Activated effector memory CD4-positive, alpha-beta T cell treated with anti-CD3 and anti-CD28 coated beads, Interleukin-2, amount 50 U/mL, for 16 hours (primary cell): ENCODE measurements around the gene BAMBI.
"Not testable (repeated sequence)": the region's sequence is repeated elsewhere in the genome, so short reads cannot be mapped to it uniquely, and the experiment has no call there.

Experiments used
- DNase-seq: peaks from one replicate; pipeline ENCODE4 v3.0.0-alpha.2; 2020

Gene BAMBI, protein sequence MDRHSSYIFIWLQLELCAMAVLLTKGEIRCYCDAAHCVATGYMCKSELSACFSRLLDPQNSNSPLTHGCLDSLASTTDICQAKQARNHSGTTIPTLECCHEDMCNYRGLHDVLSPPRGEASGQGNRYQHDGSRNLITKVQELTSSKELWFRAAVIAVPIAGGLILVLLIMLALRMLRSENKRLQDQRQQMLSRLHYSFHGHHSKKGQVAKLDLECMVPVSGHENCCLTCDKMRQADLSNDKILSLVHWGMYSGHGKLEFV

DNA sequence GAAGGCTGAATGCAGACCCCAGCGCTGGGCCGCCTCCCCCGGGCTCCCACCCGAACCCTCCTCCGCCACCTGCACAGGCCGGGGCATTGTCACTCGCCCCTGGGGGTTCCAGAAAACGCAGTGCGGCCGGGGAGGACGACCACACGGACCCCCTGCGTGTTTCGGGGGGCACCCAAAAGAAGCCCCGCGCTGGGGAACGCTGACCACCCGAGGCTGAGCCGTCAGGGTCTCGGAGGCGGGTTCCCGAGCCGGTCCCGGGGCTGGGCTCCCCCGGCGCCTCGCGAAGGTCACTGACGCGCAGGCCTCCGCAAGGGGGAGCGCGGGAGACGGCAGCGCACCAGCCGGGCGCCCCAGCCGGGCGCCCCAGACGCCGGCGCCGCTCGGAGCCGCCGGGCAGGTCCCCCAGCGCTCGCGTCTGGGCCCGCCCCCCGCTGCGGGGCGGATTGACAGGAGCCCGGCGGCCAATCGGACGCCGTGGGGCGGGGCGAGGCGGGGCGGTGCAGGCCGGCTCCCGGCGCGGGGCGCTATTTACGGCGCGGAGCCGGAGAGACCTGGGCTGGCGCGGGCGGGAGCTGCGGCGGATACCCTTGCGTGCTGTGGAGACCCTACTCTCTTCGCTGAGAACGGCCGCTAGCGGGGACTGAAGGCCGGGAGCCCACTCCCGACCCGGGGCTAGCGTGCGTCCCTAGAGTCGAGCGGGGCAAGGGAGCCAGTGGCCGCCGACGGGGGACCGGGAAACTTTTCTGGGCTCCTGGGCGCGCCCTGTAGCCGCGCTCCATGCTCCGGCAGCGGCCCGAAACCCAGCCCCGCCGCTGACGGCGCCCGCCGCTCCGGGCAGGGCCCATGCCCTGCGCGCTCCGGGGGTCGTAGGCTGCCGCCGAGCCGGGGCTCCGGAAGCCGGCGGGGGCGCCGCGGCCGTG lies at the start of gene BAMBI:
BAMBI (plus strand) TSS at position 554 of the 920 bp plus-strand sequence. CDS start 377 bp downstream, outside the sequence.
- peak; percentile 96 for DNase-seq

DNA sequence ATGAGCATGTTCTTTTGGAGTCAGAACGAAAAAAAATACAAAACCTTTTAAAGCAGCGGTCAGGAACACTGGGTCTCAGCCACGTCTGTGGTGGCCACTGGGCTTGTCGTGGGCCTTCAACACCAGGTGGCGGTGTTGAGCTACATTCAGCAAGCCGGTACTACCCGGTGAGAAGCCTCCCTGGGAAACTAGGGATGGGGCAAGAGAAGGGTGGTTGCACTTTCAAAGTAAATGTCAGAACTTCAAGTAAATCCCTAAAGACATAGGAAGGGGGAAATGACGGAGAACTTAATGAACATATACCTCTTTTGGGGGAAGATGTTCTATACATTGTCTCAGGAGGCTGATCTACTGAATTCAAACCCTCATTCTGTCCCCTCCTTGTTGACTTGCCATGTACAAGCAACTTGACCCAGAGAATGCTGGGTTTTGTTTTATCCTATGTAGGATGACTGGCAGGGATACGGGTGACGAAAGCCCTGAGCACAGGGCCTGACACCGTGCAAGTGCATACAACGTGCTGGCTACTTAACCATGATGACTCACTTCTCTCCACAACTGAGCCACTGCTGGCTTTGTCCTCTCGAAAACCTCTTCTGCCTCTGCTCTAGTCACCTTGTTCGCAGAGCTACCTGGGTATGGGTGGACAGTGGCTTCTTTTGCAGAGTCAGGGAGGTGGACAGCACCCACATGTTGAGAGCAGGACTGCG lies 49.0 kb upstream of the BAMBI start:
- DNase-seq, result peak; percentile 87

DNA sequence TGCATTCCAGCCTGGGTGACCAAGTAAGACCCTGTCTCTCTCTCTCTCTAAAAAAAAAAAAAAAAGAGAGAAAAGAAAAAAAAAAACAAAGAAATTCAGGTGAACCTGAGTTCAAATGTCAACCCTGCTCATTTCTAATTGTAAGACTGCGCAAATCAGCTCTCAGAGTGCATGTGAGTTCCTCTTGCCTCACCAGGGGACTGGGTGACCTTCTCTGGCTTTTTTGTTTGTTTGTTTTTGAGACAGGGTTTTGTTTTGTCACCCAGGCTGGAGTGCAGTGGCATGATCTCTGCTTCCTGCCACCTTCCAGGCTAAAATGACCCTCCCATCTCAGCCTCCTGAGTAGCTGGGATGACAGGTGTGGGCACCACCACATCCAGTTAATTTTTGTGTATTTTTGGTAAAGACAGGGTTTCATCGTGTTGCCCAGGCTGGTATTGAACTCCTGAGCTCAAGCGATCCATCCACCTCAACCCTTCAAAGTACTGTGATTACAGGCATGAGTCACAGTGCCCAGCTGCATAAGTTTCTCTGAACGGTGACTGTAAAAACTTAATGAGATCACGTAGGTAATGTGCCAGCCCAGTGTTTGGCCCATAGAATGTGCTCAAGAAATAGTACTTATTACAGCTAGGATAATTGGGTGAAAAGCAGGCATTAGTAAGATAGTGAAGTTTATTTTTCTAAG lies 45.3 kb upstream of the BAMBI start:
- no peak for DNase-seq

DNA sequence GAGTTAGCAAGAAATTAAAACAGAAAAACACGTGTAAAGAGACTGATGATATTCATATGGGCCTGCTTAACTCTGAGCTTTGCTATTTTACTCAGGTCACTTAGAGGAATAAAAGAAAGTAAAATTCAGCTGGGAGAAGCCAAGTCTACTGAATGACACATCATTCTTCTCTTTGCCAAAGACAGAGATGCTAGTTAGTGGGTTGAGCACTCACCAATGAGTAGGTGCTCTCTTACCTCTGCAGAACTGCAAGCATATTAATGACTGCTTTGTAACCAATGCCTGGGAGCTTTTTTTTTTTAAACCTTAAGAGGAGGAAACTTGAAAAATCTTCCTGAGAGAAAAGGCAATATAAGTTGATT lies 44.8 kb upstream of the BAMBI start:
- no peak for DNase-seq

DNA sequence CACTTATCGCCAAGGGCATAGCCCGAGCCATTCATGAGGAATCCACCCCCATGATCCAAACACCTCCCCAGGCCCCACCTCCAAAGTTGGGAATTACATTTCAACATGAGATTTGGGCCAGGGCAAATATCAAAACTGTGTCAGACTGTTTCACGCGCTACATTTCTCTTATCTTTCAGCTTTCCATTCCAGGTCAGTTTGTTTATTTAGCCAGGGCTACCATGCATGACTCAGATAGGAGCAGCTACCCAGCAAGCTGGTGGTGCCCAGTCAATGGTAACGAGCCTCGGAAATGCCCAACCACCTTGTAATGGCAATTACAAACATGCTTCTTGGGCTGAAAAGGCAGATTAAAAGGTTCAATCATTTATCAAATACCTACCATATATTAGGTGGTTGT lies 43.6 kb upstream of the BAMBI start:
- DNase-seq, result no peak

DNA sequence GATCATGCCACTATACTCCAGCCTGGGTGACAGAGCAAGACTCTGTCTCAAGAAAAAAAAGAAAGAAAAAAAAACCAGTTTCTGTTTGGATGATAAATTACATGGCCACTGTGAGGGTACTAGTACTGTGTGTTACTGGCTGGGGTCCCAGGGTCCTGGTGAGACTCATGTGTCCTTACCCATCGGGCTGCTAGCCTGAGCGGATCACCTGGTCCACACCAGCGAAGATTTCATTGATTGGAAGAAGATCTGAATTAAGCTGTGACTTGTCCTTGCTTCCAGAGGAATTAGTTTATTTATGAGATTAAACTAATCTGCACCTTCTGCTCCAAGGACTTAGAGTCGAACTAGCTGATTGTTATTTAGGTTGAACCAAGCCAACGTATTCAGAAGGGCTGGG lies 40.0 kb upstream of the BAMBI start:
- no peak for DNase-seq

DNA sequence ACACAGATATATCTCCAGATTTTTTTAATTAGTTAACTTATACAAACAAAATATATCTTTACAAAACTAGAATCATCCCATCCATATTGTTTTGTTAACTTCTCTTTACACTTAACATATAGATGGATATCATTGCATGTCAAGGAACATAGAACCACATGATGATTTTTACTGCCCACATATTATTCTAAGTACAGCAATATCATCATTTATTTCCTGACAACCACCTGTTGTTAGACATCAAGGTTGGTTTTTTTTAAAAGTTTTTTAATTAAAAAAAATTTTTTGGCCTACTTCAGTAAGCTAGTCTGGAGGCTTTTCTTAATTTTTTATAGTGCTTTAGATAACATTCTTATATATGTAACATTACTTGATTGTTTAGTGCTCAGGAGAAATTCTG lies 38.9 kb upstream of the BAMBI start:
- no peak for DNase-seq

DNA sequence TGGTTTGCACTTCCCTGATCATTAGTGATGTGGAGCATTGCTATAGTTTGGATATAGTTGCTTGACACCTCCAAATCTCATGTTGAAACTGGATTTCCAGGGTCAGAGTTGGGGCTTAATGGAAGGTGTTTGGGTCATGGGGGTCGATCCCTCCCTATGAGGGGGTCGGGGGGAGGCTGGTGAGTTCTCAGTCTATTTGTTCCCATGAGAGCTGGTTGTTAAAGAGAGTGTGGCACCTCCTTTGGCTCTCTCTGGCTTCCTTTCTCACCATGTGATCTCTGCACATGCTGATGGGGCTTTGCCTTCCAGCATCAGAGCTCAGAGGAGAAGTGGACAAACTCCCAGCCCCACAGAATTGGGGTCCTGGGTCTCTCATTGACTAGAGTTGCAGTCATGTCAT lies 36.8 kb upstream of the BAMBI start:
- DNase-seq, result no peak

DNA sequence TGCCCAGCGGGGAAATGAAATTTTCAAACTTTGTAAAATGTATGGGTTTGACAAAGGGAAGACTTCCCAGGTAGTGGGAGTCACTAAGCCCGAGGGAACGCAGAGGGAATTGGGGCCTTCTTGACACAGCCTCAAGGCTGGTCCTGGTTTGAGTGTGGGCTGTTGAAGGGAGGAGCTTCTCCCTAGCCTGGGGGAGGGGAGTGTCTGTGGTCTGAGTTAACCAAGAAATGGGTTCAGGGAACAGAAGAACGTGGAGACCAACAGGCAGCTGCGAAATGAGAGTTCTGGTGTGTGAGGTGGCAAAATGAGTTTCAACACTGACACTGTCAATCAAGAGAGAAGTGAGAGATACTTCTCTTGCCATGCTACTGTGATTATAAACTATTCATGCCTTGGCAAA lies 32.7 kb upstream of the BAMBI start:
- no peak for DNase-seq

DNA sequence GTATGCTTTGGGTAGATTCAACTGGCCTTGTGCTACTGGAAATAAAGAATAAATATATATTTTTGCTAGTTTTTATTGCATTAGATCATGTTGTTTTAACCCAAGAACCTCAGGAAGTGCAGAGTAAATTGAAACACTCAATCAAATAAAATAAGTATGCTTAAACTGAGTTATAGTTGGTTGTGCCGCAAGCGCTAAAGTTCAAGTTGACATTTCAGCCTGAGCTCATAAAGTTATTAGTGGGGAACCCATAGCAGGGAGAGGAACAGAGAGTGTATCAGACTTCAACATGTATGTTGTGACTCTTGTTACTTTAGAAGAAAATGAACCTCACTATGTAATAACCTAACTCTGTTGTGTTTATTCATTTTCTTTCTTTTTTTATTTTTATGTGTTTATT lies 25.2 kb upstream of the BAMBI start:
- DNase-seq, result no peak

DNA sequence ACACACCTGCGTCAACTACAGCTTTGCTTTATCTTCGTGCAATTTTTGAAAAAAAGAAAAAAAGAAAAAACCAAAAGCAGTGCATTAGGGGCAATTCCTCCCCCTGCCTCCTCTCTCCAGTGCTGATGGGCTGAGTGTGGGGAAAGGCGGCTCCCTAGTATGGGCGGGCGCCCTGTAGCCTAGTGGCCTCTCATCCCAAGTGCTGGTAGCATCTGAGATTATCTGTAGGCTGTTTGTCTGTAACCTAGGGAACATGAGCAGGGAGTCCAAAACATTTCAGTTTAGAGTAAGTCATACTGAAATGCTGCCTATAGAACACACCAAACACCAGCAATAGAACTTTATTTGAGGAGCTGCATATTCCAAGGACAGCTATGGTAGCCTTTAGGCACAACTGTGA lies 24.6 kb upstream of the BAMBI start:
- no peak for DNase-seq

DNA sequence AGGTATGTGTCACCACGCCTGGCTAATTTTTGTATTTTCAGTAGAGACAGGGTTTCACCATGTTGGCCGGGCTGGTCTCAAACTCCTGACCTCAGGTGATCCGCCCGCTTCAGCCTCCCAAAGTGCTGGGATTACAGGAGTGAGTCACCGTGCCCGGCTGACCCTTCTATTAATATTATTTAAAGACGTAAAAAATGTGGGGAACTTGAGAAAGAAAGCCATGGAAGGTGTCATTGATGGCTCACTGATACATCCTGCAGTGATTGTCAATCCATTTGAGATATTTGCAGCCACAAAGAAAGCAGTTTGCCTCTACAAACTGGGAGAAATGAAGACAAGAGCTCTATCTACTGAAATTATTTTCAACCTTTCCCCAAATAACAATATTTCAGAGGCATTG lies 18.5 kb upstream of the BAMBI start:
- not testable (repeated sequence) for DNase-seq

DNA sequence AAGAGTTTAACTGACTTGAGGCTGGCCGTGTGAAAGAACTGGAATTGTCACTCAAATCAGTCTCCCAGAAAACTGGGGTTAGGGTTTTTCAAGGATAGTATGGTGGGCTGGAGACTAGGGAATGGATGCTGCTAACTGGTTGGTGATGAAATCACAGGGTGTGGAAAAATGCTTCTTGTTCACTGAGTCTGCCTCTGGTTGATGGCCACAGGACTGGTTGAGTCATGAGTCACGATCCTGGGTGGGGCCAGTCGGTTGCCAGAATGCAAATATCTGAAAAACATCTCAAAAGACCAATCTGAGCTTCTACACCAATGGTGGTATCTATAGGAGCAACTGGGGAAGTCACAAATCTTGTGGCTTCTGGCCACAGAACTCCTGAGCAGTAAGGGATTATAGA lies 16.3 kb upstream of the BAMBI start:
- DNase-seq, result no peak

DNA sequence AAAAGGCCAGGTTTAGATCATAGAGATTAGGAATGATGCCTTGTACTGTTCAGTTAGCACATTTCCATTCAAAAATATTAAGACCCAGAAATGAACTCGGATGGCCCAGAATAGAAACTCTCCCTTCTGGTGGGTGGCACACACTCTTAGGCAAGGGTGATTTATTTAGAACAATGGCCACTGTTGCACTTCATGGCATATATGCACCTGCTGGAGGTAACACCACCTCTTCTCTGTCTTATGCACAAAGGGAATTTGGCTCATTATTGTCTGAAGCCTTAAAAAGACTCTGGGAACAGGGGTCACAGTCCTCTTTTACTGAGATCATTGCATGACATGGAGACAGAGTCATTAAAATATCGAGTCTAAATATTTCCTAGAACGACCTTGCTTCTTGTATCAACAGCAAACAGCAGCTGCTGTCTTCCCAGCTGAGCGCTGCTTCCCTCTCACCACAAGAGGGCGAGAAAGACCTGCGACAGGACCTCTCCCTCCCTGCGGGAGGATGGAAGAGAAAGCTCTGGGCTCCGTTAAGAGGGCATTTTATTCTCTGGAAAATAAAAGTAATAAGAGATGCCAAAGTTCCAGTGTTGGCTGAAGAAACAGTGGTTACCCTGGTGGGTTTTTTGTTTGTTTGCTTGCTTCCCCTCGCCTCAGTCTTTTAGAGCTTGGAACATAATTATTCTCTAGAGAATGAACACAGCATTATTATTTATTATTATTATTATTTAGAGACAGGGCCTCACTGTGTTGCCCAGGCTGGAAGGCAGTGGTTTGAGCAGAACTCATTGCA lies 13.5 kb upstream of the BAMBI start:
- peak; percentile 86 for DNase-seq

DNA sequence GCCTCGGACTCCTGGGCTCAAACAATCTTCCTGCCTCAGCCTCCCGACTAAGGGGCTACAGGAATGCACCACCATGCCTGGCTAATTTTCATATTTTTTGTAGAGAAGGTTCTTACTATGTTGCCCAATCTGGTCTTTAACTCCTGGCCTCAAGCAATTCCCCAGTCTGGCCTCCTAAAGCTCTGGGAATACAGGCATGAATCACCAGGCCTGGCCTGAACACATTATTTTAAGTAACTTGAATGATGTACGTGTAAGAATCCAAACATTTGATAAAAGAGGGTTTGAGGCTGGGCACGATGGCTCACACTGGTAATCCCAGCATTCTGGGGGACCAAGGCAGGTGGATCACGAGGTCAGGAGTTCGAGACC lies 13.0 kb upstream of the BAMBI start:
- DNase-seq, result no peak

DNA sequence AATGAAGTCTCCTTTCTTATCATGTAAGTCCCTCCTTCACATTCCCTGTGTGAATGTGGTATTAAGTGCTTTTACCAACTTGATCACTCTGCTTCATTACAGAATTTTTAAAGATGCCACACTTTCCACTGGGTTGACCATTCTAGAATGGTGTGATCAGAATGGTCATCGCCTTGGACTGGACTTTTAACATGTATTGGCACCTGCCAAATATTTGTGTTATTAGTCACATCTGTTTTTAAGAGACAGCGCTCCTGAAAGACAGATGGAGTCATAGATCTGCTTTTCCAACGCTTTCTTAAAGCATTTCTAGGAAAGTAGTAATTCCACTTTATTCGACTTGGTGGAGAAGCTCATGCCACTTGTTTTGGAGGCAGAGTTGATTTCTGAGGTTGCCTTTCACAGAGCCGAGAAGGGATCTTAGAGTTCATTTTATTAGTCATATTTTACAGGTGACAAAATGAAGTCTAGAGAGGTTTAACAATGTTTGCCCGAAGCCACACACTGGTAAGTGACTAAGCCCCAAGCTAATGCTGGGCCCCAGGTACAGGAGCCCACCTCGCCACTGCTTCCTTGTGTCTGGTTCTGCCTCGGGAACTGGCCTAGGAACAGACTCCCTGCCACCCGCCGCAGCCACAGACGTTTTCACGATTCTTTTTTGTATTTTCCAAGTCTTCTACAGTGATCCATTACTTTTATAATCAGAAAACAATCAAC lies 10.4 kb upstream of the BAMBI start:
- DNase-seq, result no peak

DNA sequence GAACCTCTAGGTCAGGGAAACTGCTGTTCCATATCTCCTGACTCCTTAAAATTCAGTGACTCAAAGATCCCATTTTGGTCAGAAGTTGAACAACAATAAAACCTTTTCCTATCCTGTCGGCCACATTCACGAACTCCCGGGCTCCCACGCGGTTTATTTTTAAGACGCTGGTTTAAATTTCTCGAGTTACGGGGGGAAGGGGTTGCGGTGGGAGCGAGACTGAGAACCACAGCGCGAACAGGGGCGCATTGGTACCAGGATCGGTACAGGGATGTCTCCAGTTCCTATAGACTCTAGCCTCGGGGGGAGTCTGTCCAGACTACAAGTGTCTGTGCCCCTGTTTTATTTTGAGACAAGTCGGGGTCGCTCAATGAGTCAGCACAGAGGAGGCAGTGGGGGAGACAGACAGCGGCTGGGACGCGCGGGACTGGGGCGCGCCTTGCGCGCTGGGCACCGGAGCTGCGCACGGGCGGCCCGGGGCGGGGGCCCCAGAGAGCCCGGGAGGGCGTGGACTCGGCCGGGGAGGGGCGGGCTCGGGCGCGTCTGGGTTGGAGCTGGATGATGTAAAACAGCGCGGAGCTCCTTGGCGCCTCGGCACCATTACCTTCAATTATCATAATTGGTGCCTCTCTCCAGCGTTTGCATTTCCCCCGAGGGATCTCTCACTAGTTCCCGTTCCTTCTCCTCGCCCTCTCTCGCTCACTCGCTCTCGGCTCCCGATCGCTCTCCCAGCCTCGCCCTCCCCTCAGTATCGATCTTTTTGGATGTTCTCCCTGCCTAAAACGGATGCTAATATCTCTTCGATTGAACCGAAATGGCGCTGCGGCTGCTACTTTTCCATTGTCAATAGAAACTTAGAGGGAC lies 8.7 kb upstream of the BAMBI start:
- peak; percentile 77 for DNase-seq

DNA sequence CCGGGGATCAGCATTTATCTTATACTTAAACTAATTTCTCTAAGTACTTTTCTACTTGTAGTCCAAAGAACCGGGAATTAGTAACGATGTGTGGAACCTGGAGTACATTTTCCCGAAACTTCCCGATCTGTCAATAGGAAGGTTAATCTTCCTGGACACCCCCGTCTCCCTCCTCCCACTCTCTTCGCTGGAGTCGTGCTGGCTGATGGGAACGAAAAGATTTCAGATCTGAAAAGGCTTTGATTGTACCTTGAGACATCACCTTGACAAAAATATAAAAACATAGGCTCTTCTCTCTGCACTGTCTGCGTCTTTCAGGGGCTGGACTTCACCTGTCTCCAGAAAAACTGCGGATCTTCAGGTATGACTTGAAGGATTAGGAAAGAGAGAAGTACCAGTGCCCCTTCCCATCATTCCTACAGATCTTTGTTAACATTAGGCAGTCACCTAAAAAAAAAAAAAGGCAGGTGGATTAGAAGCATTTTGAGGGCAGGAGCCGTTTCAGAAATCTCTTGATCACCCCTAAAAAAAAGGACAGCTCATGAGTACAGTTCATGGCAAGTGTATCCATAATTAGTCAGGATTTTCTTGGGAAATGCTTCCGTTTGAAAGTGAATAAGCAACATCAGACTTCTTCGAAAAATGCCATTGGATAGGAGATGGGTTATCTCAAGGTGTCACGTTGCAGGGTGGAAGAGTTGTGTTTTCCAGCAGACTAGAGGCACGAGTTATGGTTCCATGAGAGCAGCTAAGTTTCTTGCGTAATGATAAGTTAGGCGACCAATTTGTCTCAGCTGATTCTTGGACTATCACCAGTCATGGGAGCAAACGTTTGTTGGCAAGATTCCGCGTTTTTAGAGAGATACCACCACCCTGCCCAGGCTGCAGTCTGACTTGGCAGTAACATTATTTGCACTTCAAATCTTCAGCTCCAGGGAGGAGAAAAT lies 7.8 kb upstream of the BAMBI start:
- no peak for DNase-seq

DNA sequence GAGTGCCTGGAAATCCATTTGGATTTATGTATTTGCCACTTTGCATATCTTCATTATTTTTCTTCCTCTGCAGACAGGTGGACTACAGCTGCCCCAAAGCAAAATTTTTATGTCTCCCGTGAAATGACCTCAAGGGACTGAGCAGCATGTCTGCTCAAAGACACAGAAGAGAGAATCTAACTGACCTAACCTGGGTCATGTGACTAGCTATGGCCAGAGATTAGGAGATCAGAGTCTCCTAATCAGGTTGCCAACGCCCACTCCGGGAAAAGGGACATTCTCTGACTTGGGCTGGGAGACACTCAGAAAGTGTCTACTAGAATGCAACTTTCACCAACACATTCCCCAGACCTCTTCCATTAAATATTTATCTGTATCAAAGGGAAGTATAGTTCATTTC lies 2.5 kb upstream of the BAMBI start:
- DNase-seq, result no peak
